ENCODE measurements around the gene SIAH3. TPM values are rescaled to one million over a fixed set of nuclear protein-coding genes. Genes with fewer than 3 reads are reported as not detected.

The SIAH3 gene
- total and polyA plus RNA-seq, 10 of the 15 experiments (the other 5 are each of a cell fraction or from before 2014, with no cell fraction given) = not detected

GRCh38 chr13:45800485-45800884 lies 51.1 kb downstream of the SIAH3 start:
- no peak overlapping the region for H3K4me3 ChIP-seq
- DNase-seq (ENCODE audit: low read depth, low spot score) (no peak), ATAC-seq (no peak), FAIRE-seq (no peak)
- H3K27me3 ChIP-seq (replicated peaks in 1 of 2; ENCODE audit: control insufficient read depth in 2 of 2, insufficient read depth in 2 of 2, low read length in 1 of 2) = no peaks in the 10 kb centered on the region; a peak in 1 of 4 replicates
- 40% methylated on average over 5 of the region's 5 CpGs for WGBS (ENCODE audit: insufficient coverage, insufficient replicate concordance, low lambda C conversion rate, missing lambda C conversion rate)
- H3K27ac ChIP-seq (ENCODE audit: control insufficient read depth, insufficient read depth) = no peak overlapping the region
- ChIA-PET SMC1A (ENCODE audit: uncharacterized antibody, unreplicated experiment) (no interaction called here), RAD21 (ENCODE audit: unreplicated experiment) (no interaction called here), POLR2A (no interaction called here), CTCF (no interaction called here)
- H3K36me3 ChIP-seq (ENCODE audit: control insufficient read depth in 2 of 2, insufficient read depth in 2 of 2, low read length in 1 of 2) = no peaks in the 10 kb centered on the region
- no peaks in the 10 kb centered on the region for H3K79me2 ChIP-seq (ENCODE audit: control insufficient read depth, insufficient read depth, low read length)
- H3K9ac ChIP-seq (ENCODE audit: control insufficient read depth, insufficient read depth, low read length) = no peak overlapping the region
- H2AFZ ChIP-seq (ENCODE audit: control insufficient read depth, low read depth, low read length) = no peak overlapping the region
- no TSS peak for BruUV-seq (replicated peaks)
- H4K20me1 ChIP-seq (ENCODE audit: control insufficient read depth, insufficient read depth) = no peaks in the 10 kb centered on the region
- no peak overlapping the region for H3K4me2 ChIP-seq (ENCODE audit: control insufficient read depth, insufficient read depth)
- in situ Hi-C loops (cut with MboI) (no loop called here), intact Hi-C loops (cut with micrococcal nuclease; ENCODE audit: unreplicated experiment) (no loop called here)
- no peaks in the 10 kb centered on the region; the same call in 2 of the 3 replicates for H3K9me3 ChIP-seq (replicated peaks; ENCODE audit: control insufficient read depth, insufficient read depth, low read length)
- H3K4me1 ChIP-seq (ENCODE audit: control insufficient read depth, insufficient read depth, low read length) = no peaks in the 10 kb centered on the region
- TF ChIP-seq ZNF207 (IDR thresholded peaks at IDR 0.05; ENCODE audit: borderline replicate concordance) (no peak), POU2F2 (IDR thresholded peaks at IDR 0.05; ENCODE audit: borderline replicate concordance, low read depth, low read length) (no peak), ATF2 (IDR thresholded peaks at IDR 0.05; ENCODE audit: low read length) (no peak), CEBPB (IDR thresholded peaks at IDR 0.05; ENCODE audit: borderline replicate concordance in 1 of 2, low read depth in 2 of 2, low read length in 2 of 2) (no peak), PAX8 (IDR thresholded peaks at IDR 0.05) (no peak), EGR1 (IDR thresholded peaks at IDR 0.05; ENCODE audit: borderline replicate concordance in 1 of 2, low read depth in 2 of 2, low read length in 2 of 2) (no peak)

- no TSS peak for BruUV-seq (replicated peaks)
- RAD21 ChIA-PET (ENCODE audit: unreplicated experiment) = no interaction called here
- no peak overlapping the region for H3K9ac ChIP-seq (ENCODE audit: control insufficient read depth, insufficient read depth, low read length)
Observed at GRCh38 chr13:45799451-45799850, 52.1 kb downstream of the SIAH3 start.

More at GRCh38 chr13:45799451-45799850, 52.1 kb downstream of the SIAH3 start:
- no peak overlapping the region for H3K27ac ChIP-seq (ENCODE audit: control insufficient read depth, insufficient read depth)
- ChIA-PET CTCF (no interaction called here), SMC1A (ENCODE audit: uncharacterized antibody, unreplicated experiment) (no interaction called here), POLR2A (no interaction called here)
- no peaks in the 10 kb centered on the region; a peak in 1 of 4 replicates for H3K27me3 ChIP-seq (replicated peaks in 1 of 2; ENCODE audit: control insufficient read depth in 2 of 2, insufficient read depth in 2 of 2, low read length in 1 of 2)
- no peaks in the 10 kb centered on the region; the same call in 2 of the 3 replicates for H3K9me3 ChIP-seq (replicated peaks; ENCODE audit: control insufficient read depth, insufficient read depth, low read length)
- 3% methylated on average over 2 of the region's 3 CpGs for WGBS (ENCODE audit: insufficient coverage, insufficient replicate concordance, low lambda C conversion rate, missing lambda C conversion rate)
- H3K4me2 ChIP-seq (ENCODE audit: control insufficient read depth, insufficient read depth) = no peak overlapping the region
- H3K4me3 ChIP-seq = no peak overlapping the region
- DNase-seq (ENCODE audit: low read depth, low spot score) = no peak
- no peaks in the 10 kb centered on the region for H3K36me3 ChIP-seq (ENCODE audit: control insufficient read depth in 2 of 2, insufficient read depth in 2 of 2, low read length in 1 of 2)
- no peaks in the 10 kb centered on the region for H4K20me1 ChIP-seq (ENCODE audit: control insufficient read depth, insufficient read depth)
- in situ Hi-C loops (cut with MboI) = no loop called here
- FAIRE-seq = no peak
- no peak overlapping the region for H2AFZ ChIP-seq (ENCODE audit: control insufficient read depth, low read depth, low read length)
- intact Hi-C loops (cut with micrococcal nuclease; ENCODE audit: unreplicated experiment) = no loop called here
- no peak for ATAC-seq
- TF ChIP-seq KLF5 (IDR thresholded peaks at IDR 0.05; ENCODE audit: partially characterized antibody) (no peak), RBBP5 (conservative IDR thresholded peaks at IDR 0.05) (no peak), HSF1 (IDR thresholded peaks at IDR 0.05; ENCODE audit: low read depth, low read length) (no peak), TARDBP (IDR thresholded peaks at IDR 0.05; ENCODE audit: borderline replicate concordance) (no peak), SIN3A (IDR thresholded peaks at IDR 0.05; ENCODE audit: low read depth, low read length) (no peak), ATF2 (IDR thresholded peaks at IDR 0.05; ENCODE audit: low read length) (no peak), MYC (IDR thresholded peaks at IDR 0.05; ENCODE audit: insufficient read depth, insufficient read length, insufficient replicate concordance, low read length, severe bottlenecking) (no peak), CBFB (IDR thresholded peaks at IDR 0.05; ENCODE audit: low read depth) (no peak), MEF2B (IDR thresholded peaks at IDR 0.05; ENCODE audit: partially characterized antibody, poor library complexity, severe bottlenecking) (no peak)
- no peaks in the 10 kb centered on the region for H3K4me1 ChIP-seq (ENCODE audit: control insufficient read depth, insufficient read depth, low read length)
- no peaks in the 10 kb centered on the region for H3K79me2 ChIP-seq (ENCODE audit: control insufficient read depth, insufficient read depth, low read length)

Data from GM12878 (cell line).